MCF 10A (cell line): ENCODE measurements around the gene ADAMTS18. TPM values are rescaled to one million over a fixed set of nuclear protein-coding genes. Genes with fewer than 3 reads are reported as not detected.

ENCODE experiments used
- BruUV-seq: library from RNA; stranded (reverse); fragments of 400-500 nt; replicated peaks from 2 replicates; lab custom pipeline; 2021; lab: Mats Ljungman, UMichigan
- CTCF ChIA-PET: fragments of 300-600 bp; sonication (Branson Sonifier 250); formaldehyde crosslinking; extraction: SDS; loops from one replicate; lab custom pipeline; 2021; ENCODE audit warnings: antibody characterized with exemption, inconsistent platforms; lab: Yijun Ruan, JAX
- POLR2A ChIA-PET: fragments of 300-600, 350-650 bp; sonication (Branson Sonifier 250); formaldehyde crosslinking; extraction: SDS; loops from one replicate; lab custom pipeline; 2020; ENCODE audit warnings: antibody characterized with exemption, inconsistent platforms; lab: Yijun Ruan, JAX
- DNase-seq: peaks from one replicate; pipeline ENCODE4 v3.0.0-alpha.2; 2018; ENCODE audit not compliant: unreplicated experiment
- H3K27ac Mint-ChIP-seq: one replicate; pipeline ENCODE4 v1.8.0; 2022; ENCODE audit warnings: mild to moderate bottlenecking, low read depth, mixed read lengths; ENCODE audit not compliant: unreplicated experiment
- H3K27me3 Mint-ChIP-seq: one replicate; pipeline ENCODE4 v1.8.0; 2022; ENCODE audit warnings: mixed read lengths; ENCODE audit not compliant: insufficient read depth, unreplicated experiment
- H3K36me3 Mint-ChIP-seq: one replicate; pipeline ENCODE4 v1.8.0; 2022; ENCODE audit warnings: mild to moderate bottlenecking, moderate library complexity, mixed read lengths; ENCODE audit not compliant: insufficient read depth, unreplicated experiment
- H3K4me1 Mint-ChIP-seq: one replicate; pipeline ENCODE4 v1.8.0; 2022; ENCODE audit warnings: mixed read lengths; ENCODE audit not compliant: insufficient read depth, unreplicated experiment
- H3K4me3 Mint-ChIP-seq: one replicate; pipeline ENCODE4 v1.8.0; 2022; ENCODE audit warnings: mild to moderate bottlenecking, moderate library complexity, mixed read lengths; ENCODE audit not compliant: unreplicated experiment
- H3K9me3 Mint-ChIP-seq: one replicate; pipeline ENCODE4 v1.8.0; 2022; ENCODE audit warnings: mixed read lengths; ENCODE audit not compliant: unreplicated experiment
- intact Hi-C: fragments of 100-400 bp; cut with micrococcal nuclease; formaldehyde crosslinking; loops from 2 replicates; pipeline ENCODE4 v1.14.1; 2022
- total RNA-seq: library from RNA; stranded (reverse); gene quantifications from 2 replicates; pipeline ENCODE4 v1.2.3, GENCODE V29; 2022
- TF ChIP-seq, protein P1 (sequence below): fragments of 200-600 bp; IDR thresholded peaks from one replicate; pipeline ENCODE4 v1.8.0; 2022; ENCODE audit warnings: antibody characterized with exemption, mild to moderate bottlenecking; ENCODE audit not compliant: unreplicated experiment

Gene ADAMTS18
- total RNA-seq, 1 experiment from 2014 or later = not detected

DNA sequence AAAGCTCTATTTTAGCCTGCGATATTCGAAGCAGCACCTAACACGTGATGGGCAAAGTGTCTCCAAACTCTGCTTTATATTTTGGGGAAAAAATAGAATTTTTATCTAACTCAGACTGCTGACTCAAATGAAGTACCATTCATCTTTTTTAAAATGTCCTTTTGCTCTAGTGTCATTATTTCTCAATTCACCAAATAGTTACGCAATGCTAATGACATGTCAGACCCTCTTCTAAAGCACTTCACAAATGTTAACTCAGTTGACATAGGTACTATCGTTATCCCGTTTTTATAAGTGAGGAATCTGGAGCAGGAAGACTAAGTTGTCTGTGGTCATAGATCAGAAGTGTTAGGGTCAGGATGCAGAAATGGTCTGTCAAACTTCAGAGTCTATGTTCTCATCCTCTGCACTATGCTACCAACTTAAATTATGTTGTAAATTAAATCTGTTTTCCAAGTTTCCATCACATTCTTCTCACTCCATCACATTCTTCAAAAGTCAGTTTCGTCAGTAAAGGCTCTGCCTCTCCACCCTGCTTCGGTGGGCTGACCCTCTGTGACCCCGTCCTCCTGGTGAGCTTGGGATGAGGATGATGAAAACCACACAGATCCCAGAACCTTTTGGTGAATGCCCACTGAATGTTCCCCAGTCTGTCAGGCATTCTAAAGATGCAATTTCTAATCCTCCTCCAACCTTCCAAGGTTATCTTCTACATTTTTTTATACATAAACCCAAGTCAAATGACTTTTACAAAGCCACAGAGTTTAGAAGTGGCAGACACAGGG lies 102.8 kb downstream of the ADAMTS18 start:
- ChIA-PET CTCF (no interaction called here), POLR2A (no interaction called here)
- TF ChIP-seq, protein P1, sequence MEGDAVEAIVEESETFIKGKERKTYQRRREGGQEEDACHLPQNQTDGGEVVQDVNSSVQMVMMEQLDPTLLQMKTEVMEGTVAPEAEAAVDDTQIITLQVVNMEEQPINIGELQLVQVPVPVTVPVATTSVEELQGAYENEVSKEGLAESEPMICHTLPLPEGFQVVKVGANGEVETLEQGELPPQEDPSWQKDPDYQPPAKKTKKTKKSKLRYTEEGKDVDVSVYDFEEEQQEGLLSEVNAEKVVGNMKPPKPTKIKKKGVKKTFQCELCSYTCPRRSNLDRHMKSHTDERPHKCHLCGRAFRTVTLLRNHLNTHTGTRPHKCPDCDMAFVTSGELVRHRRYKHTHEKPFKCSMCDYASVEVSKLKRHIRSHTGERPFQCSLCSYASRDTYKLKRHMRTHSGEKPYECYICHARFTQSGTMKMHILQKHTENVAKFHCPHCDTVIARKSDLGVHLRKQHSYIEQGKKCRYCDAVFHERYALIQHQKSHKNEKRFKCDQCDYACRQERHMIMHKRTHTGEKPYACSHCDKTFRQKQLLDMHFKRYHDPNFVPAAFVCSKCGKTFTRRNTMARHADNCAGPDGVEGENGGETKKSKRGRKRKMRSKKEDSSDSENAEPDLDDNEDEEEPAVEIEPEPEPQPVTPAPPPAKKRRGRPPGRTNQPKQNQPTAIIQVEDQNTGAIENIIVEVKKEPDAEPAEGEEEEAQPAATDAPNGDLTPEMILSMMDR = no peak
- Mint-ChIP-seq H3K27ac (no peak overlapping the region), H3K27me3 (no peaks in the 10 kb centered on the region), H3K4me3 (no peak overlapping the region), H3K9me3 (no peaks in the 10 kb centered on the region), H3K36me3 (no peaks in the 10 kb centered on the region), H3K4me1 (no peaks in the 10 kb centered on the region)
- intact Hi-C loops = no loop called here
- no TSS peak for BruUV-seq
- no peak for DNase-seq

- intact Hi-C loops = no loop called here
- no peak for DNase-seq
- ChIA-PET POLR2A (no interaction called here), CTCF (interaction anchor here (0.6 kb wide), 1 partner anchor 498 kb away, joined by 4 read pairs; no protein-coding TSS in a partner anchor)
- no peaks in the 10 kb centered on the region for H3K36me3 Mint-ChIP-seq
- no peaks in the 10 kb centered on the region for H3K4me1 Mint-ChIP-seq
- BruUV-seq = no TSS peak
- H3K27me3 Mint-ChIP-seq = no peaks in the 10 kb centered on the region
- H3K9me3 Mint-ChIP-seq = no peaks in the 10 kb centered on the region
- H3K27ac Mint-ChIP-seq = no peak overlapping the region
- TF ChIP-seq, protein P1 = no peak
- no peak overlapping the region for H3K4me3 Mint-ChIP-seq
Observed at GRCh38 chr16:77331043-77331442, 103.8 kb downstream of the ADAMTS18 start.

- TF ChIP-seq, protein P1 = no peak
- intact Hi-C loops = no loop called here
- no TSS peak for BruUV-seq
- H3K27ac Mint-ChIP-seq = no peak overlapping the region
- peak; percentile 2 for DNase-seq
- H3K4me3 Mint-ChIP-seq = no peak overlapping the region
- CTCF ChIA-PET = no interaction called here
- H3K27me3 Mint-ChIP-seq = no peaks in the 10 kb centered on the region
- H3K9me3 Mint-ChIP-seq = no peaks in the 10 kb centered on the region
- POLR2A ChIA-PET = no interaction called here
- no peaks in the 10 kb centered on the region for H3K4me1 Mint-ChIP-seq
- no peaks in the 10 kb centered on the region for H3K36me3 Mint-ChIP-seq
Observed at GRCh38 chr16:77330332-77331042, 104.3 kb downstream of the ADAMTS18 start.

GRCh38 chr16:77328768-77329167 lies 106.1 kb downstream of the ADAMTS18 start:
- Mint-ChIP-seq H3K4me1 (no peaks in the 10 kb centered on the region), H3K27me3 (no peaks in the 10 kb centered on the region), H3K4me3 (no peak overlapping the region), H3K27ac (no peak overlapping the region), H3K36me3 (no peaks in the 10 kb centered on the region), H3K9me3 (no peaks in the 10 kb centered on the region)
- intact Hi-C loops = no loop called here
- ChIA-PET CTCF (no interaction called here), POLR2A (no interaction called here)
- no peak for DNase-seq
- BruUV-seq = no TSS peak
- TF ChIP-seq, protein P1 = no peak
